K562 (cell line): Measurements from ENCODE around the gene SH2D3A. TPM values are rescaled to one million over a fixed set of nuclear protein-coding genes. Genes with fewer than 3 reads are reported as not detected.
A peak's percentile ranks its signal among the peaks of the same experiment; 100 is the strongest.

Experiments used
- ARID4B ChIP-seq: sonication (generic); formaldehyde crosslinking; IDR thresholded peaks from 2 replicates; pipeline ENCODE4 v1.8.0; 2022; ENCODE audit warnings: mild to moderate bottlenecking, missing genetic modification reagents
- ATF7 ChIP-seq: fragments of 450-650 bp; IDR thresholded peaks from 2 replicates; pipeline ENCODE4 v1.7.1; 2014; ENCODE audit warnings: mild to moderate bottlenecking, moderate library complexity
- DEAF1 ChIP-seq: fragments of 450-650 bp; formaldehyde crosslinking; IDR thresholded peaks from 2 replicates; pipeline ENCODE4 v1.4.0; 2020; ENCODE audit warnings: mild to moderate bottlenecking, moderate library complexity
- E2F8 ChIP-seq: fragments of 450-650 bp; IDR thresholded peaks from 2 replicates; pipeline ENCODE4 v1.7.1; 2018; ENCODE audit warnings: mild to moderate bottlenecking, low read depth; ENCODE audit not compliant: partially characterized antibody
- MLLT1 ChIP-seq, 2 experiments: fragments of 450-650 bp; IDR thresholded peaks; 2 replicates each; pipeline ENCODE4 v1.6.1; 2016
- PHF20 ChIP-seq: fragments of 450-650 bp; IDR thresholded peaks from 2 replicates; pipeline ENCODE4 v1.6.1; 2018; ENCODE audit not compliant: partially characterized antibody
- SAFB ChIP-seq: fragments of 200-400 bp; formaldehyde crosslinking; IDR thresholded peaks from 2 replicates; pipeline ENCODE4 v1.6.1; 2017; ENCODE audit warnings: low read depth, low read length, borderline replicate concordance
- TEAD1 ChIP-seq, 2 experiments: fragments of 450-650 bp in 1 of 2; sonication (generic) in 1 of 2; formaldehyde crosslinking; IDR thresholded peaks; 2 replicates each; pipeline versions ENCODE4 v1.4.0 to v1.8.0; 2020 to 2022; ENCODE audit warnings: mild to moderate bottlenecking in 2 of 2, missing genetic modification reagents in 1 of 2
- ZBTB11 ChIP-seq, 3 experiments: fragments of 200-800 bp in 1 of 3; fragments of 250-450 bp in 1 of 3; fragments of 450-650 bp in 1 of 3; sonication (Bioruptor Pico) in 1 of 3; sonication (Bioruptor generic) in 1 of 3; formaldehyde crosslinking in 1 of 3; IDR thresholded peaks; 2 replicates each; pipeline versions ENCODE4 v1.6.1 to v1.8.0; 2016 to 2022; ENCODE audit warnings: mild to moderate bottlenecking in 2 of 3, missing genetic modification characterization in 2 of 3, missing compliant biosample characterization in 1 of 3, moderate library complexity in 1 of 3
- polyA plus RNA-seq, 8 experiments: library from polyadenylated mRNA; depleted of rRNA in 4 of 8; stranded (reverse) in 5 of 8; unstranded in 3 of 8; fragments of >200 nt; fragmentation: Nextera tagmentation in 2 of 8; fragmentation: Illumina TruSeq in 1 of 8; extraction: Ambion mirVana in 2 of 8; extraction: Trizol in 1 of 8; gene quantifications; 2 replicates each; pipeline versions ENCODE4 v1.2.1 to v1.2.3, GENCODE V29; 2011 to 2014; ENCODE audit warnings: inconsistent platforms in 1 of 8, missing spikeins in 1 of 8
- total RNA-seq, 7 experiments: library from RNA; depleted of rRNA in 6 of 7; stranded (reverse); fragments of >200 nt in 6 of 7; fragmentation: Illumina TruSeq in 2 of 7; extraction: Trizol in 2 of 7; gene quantifications; 2 replicates each; pipeline versions ENCODE4 v1.2.1 to v1.2.3, GENCODE V29; 2011 to 2021; ENCODE audit warnings: low replicate concordance in 1 of 7

SH2D3A gene
- total and polyA plus RNA-seq, 9 of the 15 experiments (the other 6 are each of a cell fraction or from before 2014, with no cell fraction given), result 0.75 to 26.3 (median 8.9) TPM

- TF ChIP-seq ZBTB11 (CRISPR knock-in tag; IDR thresholded peaks at IDR 0.05) (peak in 1 of 3 experiments; percentile 61; a peak in 1 of 6 replicates), MLLT1 (IDR thresholded peaks at IDR 0.05) (peak in 1 of 2 experiments; percentile 18; a peak in 1 of 4 replicates), PHF20 (peak; percentile 22), SAFB (no peak), DEAF1 (CRISPR knock-in tag) (0 out of 2 replicates have a peak, but pooled peaks have one; percentile 16), E2F8 (peak; percentile 72), TEAD1 (CRISPR knock-in tag; IDR thresholded peaks at IDR 0.05) (peak; percentile 84 to 99), ARID4B (CRISPR knock-in tag) (peak; percentile 96), ATF7 (peak; percentile 88)
Measured at GRCh38 chr19:6753178-6754031, 13.8 kb downstream of the SH2D3A start (continued).
